ENCODE measurements around the gene TGFB1I1.
"Not testable (repeated sequence)": the region's sequence is repeated elsewhere in the genome, so short reads cannot be mapped to it uniquely, and the experiment has no call there.

TGFB1I1 gene

GRCh38 chr16:31473264-31473984, 1.5 kb downstream of the TGFB1I1 start:
- Mint-ChIP-seq H3K27me3 (peaks cover 24% of the 10 kb centered on the region), H3K4me3 (no peak overlapping the region), H3K27ac (no peak overlapping the region), H3K36me3 (ENCODE audit: low read depth) (no peaks in the 10 kb centered on the region), H3K9me3 (no peaks in the 10 kb centered on the region), H3K4me1 (ENCODE audit: low read depth) (peaks cover 27% of the 10 kb centered on the region)

GRCh38 chr16:31474173-31474714, 2.3 kb downstream of the TGFB1I1 start:
- peaks cover 27% of the 10 kb centered on the region for H3K4me1 Mint-ChIP-seq (ENCODE audit: low read depth)
- H3K4me3 Mint-ChIP-seq = no peak overlapping the region
- H3K27me3 Mint-ChIP-seq = peaks cover 24% of the 10 kb centered on the region
- H3K27ac Mint-ChIP-seq = no peak overlapping the region
- H3K9me3 Mint-ChIP-seq = no peaks in the 10 kb centered on the region
- no peaks in the 10 kb centered on the region for H3K36me3 Mint-ChIP-seq (ENCODE audit: low read depth)

GRCh38 chr16:31474773-31475738, 3.1 kb downstream of the TGFB1I1 start:
- H3K36me3 Mint-ChIP-seq (ENCODE audit: low read depth) = no peaks in the 10 kb centered on the region
- peaks cover 24% of the 10 kb centered on the region for H3K27me3 Mint-ChIP-seq
- H3K4me3 Mint-ChIP-seq = no peak overlapping the region
- H3K4me1 Mint-ChIP-seq (ENCODE audit: low read depth) = peaks cover 27% of the 10 kb centered on the region
- no peak overlapping the region for H3K27ac Mint-ChIP-seq
- no peaks in the 10 kb centered on the region for H3K9me3 Mint-ChIP-seq

- H3K4me3 Mint-ChIP-seq = peak overlapping the region; percentile 76
- no peaks in the 10 kb centered on the region for H3K9me3 Mint-ChIP-seq
- H3K27ac Mint-ChIP-seq = no peak overlapping the region
- H3K27me3 Mint-ChIP-seq = peaks cover 21% of the 10 kb centered on the region
- H3K4me1 Mint-ChIP-seq (ENCODE audit: low read depth) = peaks cover 27% of the 10 kb centered on the region
- no peaks in the 10 kb centered on the region for H3K36me3 Mint-ChIP-seq (ENCODE audit: low read depth)
These were observed 4.0 kb downstream of the TGFB1I1 start for GRCh38 chr16:31475946-31476302.

- Mint-ChIP-seq H3K4me1 (ENCODE audit: low read depth) (peaks cover 27% of the 10 kb centered on the region), H3K36me3 (ENCODE audit: low read depth) (no peaks in the 10 kb centered on the region), H3K27me3 (peaks cover 14% of the 10 kb centered on the region), H3K4me3 (peak overlapping the region; percentile 76), H3K9me3 (no peaks in the 10 kb centered on the region), H3K27ac (peak overlapping the region; percentile 45)
These were observed 4.6 kb downstream of the TGFB1I1 start for GRCh38 chr16:31476303-31477219.

- H3K4me1 Mint-ChIP-seq (ENCODE audit: low read depth) = peaks cover 25% of the 10 kb centered on the region
- H3K4me3 Mint-ChIP-seq = peak overlapping the region; percentile 72
- no peaks in the 10 kb centered on the region for H3K36me3 Mint-ChIP-seq (ENCODE audit: low read depth)
- H3K27me3 Mint-ChIP-seq = peaks cover 10% of the 10 kb centered on the region
- H3K27ac Mint-ChIP-seq = no peak overlapping the region
- H3K9me3 Mint-ChIP-seq = no peaks in the 10 kb centered on the region
These were observed 5.6 kb downstream of the TGFB1I1 start for GRCh38 chr16:31477220-31478216.

- Mint-ChIP-seq H3K9me3 (no peaks in the 10 kb centered on the region), H3K27me3 (peaks cover 3% of the 10 kb centered on the region), H3K36me3 (ENCODE audit: low read depth) (no peaks in the 10 kb centered on the region), H3K4me3 (no peak overlapping the region), H3K4me1 (ENCODE audit: low read depth) (peaks cover 18% of the 10 kb centered on the region), H3K27ac (no peak overlapping the region)
These were observed 7.0 kb downstream of the TGFB1I1 start for GRCh38 chr16:31478956-31479355.

- no peak overlapping the region for H3K4me3 Mint-ChIP-seq
- no peaks in the 10 kb centered on the region for H3K36me3 Mint-ChIP-seq (ENCODE audit: low read depth)
- H3K9me3 Mint-ChIP-seq = no peaks in the 10 kb centered on the region
- H3K27me3 Mint-ChIP-seq = peaks cover 3% of the 10 kb centered on the region
- H3K27ac Mint-ChIP-seq = no peak overlapping the region
- H3K4me1 Mint-ChIP-seq (ENCODE audit: low read depth) = peaks cover 18% of the 10 kb centered on the region
These were observed 7.8 kb downstream of the TGFB1I1 start for GRCh38 chr16:31479751-31480150.

- H3K9me3 Mint-ChIP-seq = no peaks in the 10 kb centered on the region
- H3K27ac Mint-ChIP-seq = no peak overlapping the region
- H3K27me3 Mint-ChIP-seq = peaks cover 3% of the 10 kb centered on the region
- no peak overlapping the region for H3K4me3 Mint-ChIP-seq
- peaks cover 15% of the 10 kb centered on the region for H3K4me1 Mint-ChIP-seq (ENCODE audit: low read depth)
- H3K36me3 Mint-ChIP-seq (ENCODE audit: low read depth) = no peaks in the 10 kb centered on the region
These were observed 9.0 kb downstream of the TGFB1I1 start for GRCh38 chr16:31480851-31481536.

GRCh38 chr16:31483081-31483480, 11.1 kb downstream of the TGFB1I1 start, which contains the start of gene SLC5A2:
SLC5A2 (plus strand) TSS chr16:31483123; CDS start chr16:31483137, 14 bp downstream.
- no peak within 1 kb of the TSS for H3K4me3 Mint-ChIP-seq
- H3K4me1 Mint-ChIP-seq (ENCODE audit: low read depth) = peaks cover 7% of the 10 kb centered on the region
- H3K36me3 Mint-ChIP-seq (ENCODE audit: low read depth) = no peaks in the 10 kb centered on the region
- H3K9me3 Mint-ChIP-seq = no peaks in the 10 kb centered on the region
- peaks cover 3% of the 10 kb centered on the region for H3K27me3 Mint-ChIP-seq
- no peak within 1 kb of the TSS for H3K27ac Mint-ChIP-seq

- not testable (repeated sequence) for H3K36me3 Mint-ChIP-seq (ENCODE audit: low read depth); H3K9me3 Mint-ChIP-seq; H3K4me3 Mint-ChIP-seq; H3K27ac Mint-ChIP-seq; H3K4me1 Mint-ChIP-seq (ENCODE audit: low read depth); H3K27me3 Mint-ChIP-seq
These were observed 12.1 kb downstream of the TGFB1I1 start for GRCh38 chr16:31484048-31484447.

GRCh38 chr16:31484491-31485171, 12.7 kb downstream of the TGFB1I1 start:
- H3K27me3 Mint-ChIP-seq = peaks cover 3% of the 10 kb centered on the region
- peaks cover 2% of the 10 kb centered on the region for H3K36me3 Mint-ChIP-seq (ENCODE audit: low read depth)
- no peaks in the 10 kb centered on the region for H3K9me3 Mint-ChIP-seq
- no peak overlapping the region for H3K4me3 Mint-ChIP-seq
- H3K4me1 Mint-ChIP-seq (ENCODE audit: low read depth) = peaks cover 5% of the 10 kb centered on the region
- H3K27ac Mint-ChIP-seq = no peak overlapping the region
